Spleen (tissue), 11 donors: ENCODE measurements around the gene CPT1B. TPM values are rescaled to one million over a fixed set of nuclear protein-coding genes. Genes with fewer than 3 reads are reported as not detected.

Experiments used
- DNase-seq: peaks from one replicate; pipeline ENCODE4 v3.0.0-alpha.2; 2020
- H3K27ac ChIP-seq, 8 donors: fragments of 200-600 bp; sonication (generic) in 7 of 8; 1 replicate in 4 of 8; 2 replicates in 4 of 8; pipeline versions ENCODE4 v1.5.0 to v1.8.0; 2016 to 2021; ENCODE audit warnings: inconsistent platforms in 4 of 8, mild to moderate bottlenecking in 4 of 8, moderate library complexity in 1 of 8
- H3K27me3 ChIP-seq, 7 donors: fragments of 200-600 bp; sonication (generic) in 6 of 7; replicated peaks in 1 of 7; 1 replicate in 4 of 7; 2 replicates in 3 of 7; pipeline versions ENCODE4 v1.5.0 to v1.8.0; 2016 to 2021; ENCODE audit warnings: inconsistent platforms in 3 of 7, mild to moderate bottlenecking in 1 of 7
- H3K36me3 ChIP-seq, 6 donors: fragments of 200-600 bp; sonication (generic) in 5 of 6; 1 replicate in 4 of 6; 2 replicates in 2 of 6; pipeline versions ENCODE4 v1.5.0 to v1.8.0; 2016 to 2021; ENCODE audit warnings: inconsistent platforms in 2 of 6
- H3K4me1 ChIP-seq, 6 donors: fragments of 200-600 bp; sonication (generic) in 5 of 6; 1 replicate in 3 of 6; 2 replicates in 3 of 6; pipeline versions ENCODE4 v1.5.0 to v1.8.0; 2016 to 2021; ENCODE audit warnings: inconsistent platforms in 3 of 6
- H3K4me3 ChIP-seq, 8 donors: fragments of 200-600 bp; sonication (generic) in 7 of 8; 1 replicate in 4 of 8; 2 replicates in 4 of 8; pipeline versions ENCODE4 v1.5.0 to v1.8.0; 2016 to 2021; ENCODE audit warnings: inconsistent platforms in 4 of 8, mild to moderate bottlenecking in 4 of 8, moderate library complexity in 2 of 8
- H3K9me3 ChIP-seq, 8 donors: fragments of 200-600 bp; sonication (generic) in 7 of 8; 1 replicate in 4 of 8; 2 replicates in 4 of 8; pipeline versions ENCODE4 v1.5.0 to v1.8.0; 2016 to 2021; ENCODE audit warnings: inconsistent platforms in 4 of 8
- CTCF ChIP-seq, 11 experiments: fragments of 200-600 bp in 7 of 11; fragments of 450-650 bp in 4 of 11; sonication (generic) in 4 of 11; IDR thresholded peaks in 8 of 11; conservative IDR thresholded peaks in 3 of 11; 1 replicate in 7 of 11; 2 replicates in 4 of 11; pipeline versions ENCODE4 v1.4.0 to v1.8.0; 2016 to 2021; ENCODE audit warnings: antibody characterized with exemption in 11 of 11, inconsistent platforms in 4 of 11, mild to moderate bottlenecking in 1 of 11
- POLR2A ChIP-seq, 3 donors: fragments of 450-650 bp; IDR thresholded peaks; one replicate each; pipeline ENCODE4 v1.5.1; 2017; ENCODE audit warnings: antibody characterized with exemption in 3 of 3, mild to moderate bottlenecking in 1 of 3
- POLR2AphosphoS5 ChIP-seq, 3 donors: sonication (generic); formaldehyde crosslinking; IDR thresholded peaks; one replicate each; pipeline ENCODE4 v1.5.1; 2017; ENCODE audit warnings: antibody characterized with exemption in 3 of 3
- WGBS, 5 donors: extraction: QIAGEN DNeasy Blood & Tissue Kit in 3 of 5; methylation state at CpG; one replicate each; pipeline versions ENCODE4 v1.1.5 to v1.1.7; 2013 to 2018; 5-methylcytosine and 5-hydroxymethylcytosine counted together
- intact Hi-C: fragments of 100-400 bp; cut with DNase I; formaldehyde crosslinking; loops from one replicate; pipeline ENCODE4 v1.15.0; 2023; ENCODE audit warnings: low total_unique reads
- polyA plus RNA-seq, 3 donors: library from polyadenylated mRNA; stranded (reverse); fragments of 200-250 nt; gene quantifications; one replicate each; pipeline ENCODE4 v1.2.1, GENCODE V29; 2013
- total RNA-seq, 7 donors: library from RNA; depleted of rRNA in 3 of 7; stranded (reverse); fragments of >200 nt in 3 of 7; fragmentation: NEBNext Ultra II Directional in 4 of 7; extraction: Animal tissue kit (Norgen Biotek cat#: 25700) in 4 of 7; gene quantifications; one replicate each; pipeline versions ENCODE4 v1.1.0 to v1.2.1, GENCODE V29; 2016 to 2021
- donor health status: healthy with polysubstance abuse.
- donor health status: DM: no; HTN: no; CAD: no; lungs with moderate emphysema.
- donor health status: DM: no; HTN: no; CAD: no.
- donor health status: Bipolar disorder and iron deficiency.
- donor health status: healthy.
- donor health status: DM: no; HTN: no; CAD: no.
- donor health status: DM: yes; HTN: yes; CAD: no.

The CPT1B gene
- total and polyA plus RNA-seq, 10 donors: 23.6 to 55.3 (median 34.3) TPM

GRCh38 chr22:50526108-50526833 is 52.0 kb downstream of the CPT1B start:
- H3K4me3 ChIP-seq: peak overlapping the region; percentile 39 to 97 (median 82)
- H3K27ac ChIP-seq: peak overlapping the region; percentile 81 to 100 (median 99)
- no peaks in the 10 kb centered on the region for H3K27me3 ChIP-seq
- DNase-seq: peak; percentile 98
- H3K4me1 ChIP-seq: peaks cover 30 to 83% (median 60%) of the 10 kb centered on the region in 6 donors
- TF ChIP-seq POLR2AphosphoS5 (IDR thresholded peaks at IDR 0.05) (peak in 2 of 3 donors; percentile 41 to 58), CTCF (IDR thresholded peaks at IDR 0.05 in 8 of 11, conservative IDR thresholded peaks at IDR 0.05 in 3 of 11) (peak; percentile 34 to 93 (median 82)), POLR2A (IDR thresholded peaks at IDR 0.05) (no peak)
- no peaks in the 10 kb centered on the region for H3K9me3 ChIP-seq
- 0 to 1% (median 0%) methylated on average over 9 to 77 of the region's 77 CpGs for WGBS, 5 donors
- peaks cover 0 to 50% (median 28%) of the 10 kb centered on the region in 6 donors for H3K36me3 ChIP-seq
- intact Hi-C loops: no loop called here

- WGBS, 5 donors: 0 to 2% (median 1%) methylated on average over 5 to 33 of the region's 33 CpGs
- H3K27ac ChIP-seq: peak overlapping the region; percentile 81 to 100 (median 99)
- H3K4me3 ChIP-seq: peak overlapping the region; percentile 39 to 97 (median 82)
- intact Hi-C loops: no loop called here
- no peaks in the 10 kb centered on the region for H3K27me3 ChIP-seq
- TF ChIP-seq CTCF (IDR thresholded peaks at IDR 0.05 in 8 of 11, conservative IDR thresholded peaks at IDR 0.05 in 3 of 11) (peak in 1 of 11 experiments; percentile 46), POLR2AphosphoS5 (IDR thresholded peaks at IDR 0.05) (no peak)
- peaks cover 0 to 54% (median 32%) of the 10 kb centered on the region in 6 donors for H3K36me3 ChIP-seq
- peaks cover 30 to 78% (median 57%) of the 10 kb centered on the region in 6 donors for H3K4me1 ChIP-seq
- DNase-seq: no peak
- no peaks in the 10 kb centered on the region for H3K9me3 ChIP-seq
These were observed 52.4 kb downstream of the CPT1B start for GRCh38 chr22:50525858-50526107.

- H3K36me3 ChIP-seq: peaks cover 0 to 59% (median 37%) of the 10 kb centered on the region in 6 donors
- intact Hi-C loops: no loop called here
- no peaks in the 10 kb centered on the region for H3K9me3 ChIP-seq
- peak; percentile 96 to 97 (median 96) for TF ChIP-seq POLR2AphosphoS5 (IDR thresholded peaks at IDR 0.05)
- TF ChIP-seq POLR2A (IDR thresholded peaks at IDR 0.05): peak; percentile 42 to 72 (median 70)
- peak in 5 of 11 experiments; percentile 12 to 48 (median 40) for TF ChIP-seq CTCF (IDR thresholded peaks at IDR 0.05 in 8 of 11, conservative IDR thresholded peaks at IDR 0.05 in 3 of 11)
- H3K27ac ChIP-seq: peak within 1 kb of the TSS; percentile 81 to 100 (median 99)
- WGBS, 5 donors: 0 to 1% (median 1%) methylated on average over 19 to 84 of the region's 84 CpGs
- peak; percentile 99 for DNase-seq
- peaks cover 30 to 73% (median 52%) of the 10 kb centered on the region in 6 donors for H3K4me1 ChIP-seq
- H3K27me3 ChIP-seq: no peaks in the 10 kb centered on the region
- peak within 1 kb of the TSS; percentile 39 to 97 (median 82) for H3K4me3 ChIP-seq
These were observed 52.9 kb downstream of the CPT1B start, which contains the start of gene SCO2 for GRCh38 chr22:50525104-50525857. SCO2 (minus strand) TSS chr22:50525598; CDS start chr22:50524411, 1,187 bp downstream.

- peaks cover 30 to 69% (median 48%) of the 10 kb centered on the region in 6 donors for H3K4me1 ChIP-seq
- 5 to 9% (median 8%) methylated on average over 19 of the region's 19 CpGs for WGBS, 5 donors
- no peak for DNase-seq
- no peak for TF ChIP-seq POLR2AphosphoS5 (IDR thresholded peaks at IDR 0.05)
- TF ChIP-seq CTCF (IDR thresholded peaks at IDR 0.05 in 8 of 11, conservative IDR thresholded peaks at IDR 0.05 in 3 of 11): no peak
- no peak for TF ChIP-seq POLR2A (IDR thresholded peaks at IDR 0.05)
- peaks cover 0 to 65% (median 41%) of the 10 kb centered on the region in 6 donors for H3K36me3 ChIP-seq
- peak overlapping the region; percentile 39 to 97 (median 82) for H3K4me3 ChIP-seq
- intact Hi-C loops: no loop called here
- no peaks in the 10 kb centered on the region for H3K27me3 ChIP-seq
- H3K27ac ChIP-seq: peak overlapping the region; percentile 81 to 100 (median 99)
- no peaks in the 10 kb centered on the region for H3K9me3 ChIP-seq
These were observed 53.5 kb downstream of the CPT1B start for GRCh38 chr22:50524676-50525103.
